NT2/D1 (cell line): ENCODE results near the gene PMVK.
"Not testable (repeated sequence)": the region's sequence is repeated elsewhere in the genome, so short reads cannot be mapped to it uniquely, and the experiment has no call there.

Experiments used
- DNase-seq: peaks from one replicate; pipeline ENCODE4 v3.0.0-alpha.2; 2011; ENCODE audit warnings: low read depth, low spot score
- H3K27me3 ChIP-seq: 2 replicates; pipeline ENCODE4 v1.6.0; 2011; ENCODE audit warnings: mild to moderate bottlenecking; ENCODE audit not compliant: insufficient read length, insufficient read depth
- H3K36me3 ChIP-seq: 2 replicates; pipeline ENCODE4 v1.6.1; 2011; ENCODE audit warnings: mild to moderate bottlenecking, low read length, mixed read lengths; ENCODE audit not compliant: insufficient read depth, insufficient read length
- H3K4me1 ChIP-seq: 2 replicates; pipeline ENCODE4 v1.5.1; 2011; ENCODE audit not compliant: insufficient read depth, insufficient read length
- H3K4me3 ChIP-seq: 2 replicates; pipeline ENCODE4 v1.5.1; 2011; ENCODE audit warnings: low read depth; ENCODE audit not compliant: insufficient read length
- H3K9ac ChIP-seq: 2 replicates; pipeline ENCODE4 v1.6.0; 2011; ENCODE audit warnings: low read depth; ENCODE audit not compliant: insufficient read length
- H3K9me3 ChIP-seq: 2 replicates; pipeline ENCODE4 v1.5.1; 2011; ENCODE audit warnings: mild to moderate bottlenecking, low read length; ENCODE audit not compliant: insufficient read depth
- SUZ12 ChIP-seq: IDR thresholded peaks from 2 replicates; pipeline ENCODE4 v1.6.1; 2011; ENCODE audit not compliant: insufficient read length, insufficient read depth; ENCODE audit errors: extremely low read depth
- YY1 ChIP-seq: IDR thresholded peaks from 2 replicates; pipeline ENCODE4 v1.6.1; 2011; ENCODE audit not compliant: insufficient read length, insufficient read depth
- ZNF274 ChIP-seq: IDR thresholded peaks from 2 replicates; pipeline ENCODE4 v1.6.1; 2011; ENCODE audit warnings: mild to moderate bottlenecking, low read depth, low read length

PMVK gene

GRCh38 chr1:154936555-154937084, at the start of gene PMVK:
Gene PMVK, minus strand, starts transcription at chr1:154936719. Its CDS starts 34 bp downstream, at chr1:154936685.
- peaks cover 5% of the 10 kb centered on the region for H3K36me3 ChIP-seq
- peaks cover 13% of the 10 kb centered on the region for H3K4me1 ChIP-seq
- H3K9ac ChIP-seq, result peak within 1 kb of the TSS; percentile 89
- peak; percentile 98 for DNase-seq
- TF ChIP-seq ZNF274 (no peak), YY1 (no peak), SUZ12 (no peak)
- H3K9me3 ChIP-seq, result no peaks in the 10 kb centered on the region
- peak within 1 kb of the TSS; percentile 70 for H3K4me3 ChIP-seq
- no peaks in the 10 kb centered on the region for H3K27me3 ChIP-seq

DNA sequence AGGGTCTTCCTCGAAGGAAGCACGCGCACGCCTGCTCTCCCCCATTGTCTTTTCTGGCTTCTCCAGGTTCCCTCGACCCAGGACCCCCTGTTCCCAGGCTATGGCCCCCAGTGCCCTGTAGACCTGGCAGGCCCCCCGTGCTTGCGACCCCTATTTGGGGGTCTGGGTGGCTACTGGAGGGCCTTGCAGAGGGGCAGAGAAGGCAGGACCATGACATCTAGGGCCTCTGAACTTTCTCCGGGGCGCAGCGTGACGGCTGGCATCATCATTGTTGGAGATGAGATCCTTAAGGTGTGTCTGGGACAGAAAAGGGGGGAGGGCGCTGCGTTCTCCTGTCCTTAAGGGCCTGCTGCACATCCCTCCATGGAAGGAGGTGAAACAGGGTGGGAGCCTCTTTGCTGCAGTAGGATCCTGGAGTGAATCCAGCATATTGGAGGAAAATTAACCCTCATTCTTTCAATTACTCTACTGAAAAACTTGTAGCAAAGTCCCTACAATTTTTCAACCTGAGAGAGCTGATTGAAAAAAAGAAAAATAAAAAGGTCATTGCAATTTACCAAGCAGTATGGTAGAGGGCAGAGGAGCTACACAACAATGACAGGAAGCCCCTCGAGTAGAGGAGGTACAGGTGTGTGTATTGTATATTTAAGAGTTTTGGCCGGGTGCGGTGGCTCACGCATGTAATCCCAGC, 47.4 kb upstream of the PMVK start:
- H3K36me3 ChIP-seq, result peaks cover 60% of the 10 kb centered on the region
- peaks cover 9% of the 10 kb centered on the region for H3K4me1 ChIP-seq
- DNase-seq, result no peak
- peak overlapping the region; percentile 93 for H3K4me3 ChIP-seq
- TF ChIP-seq YY1 (no peak), ZNF274 (no peak), SUZ12 (no peak)
- no peaks in the 10 kb centered on the region for H3K27me3 ChIP-seq
- peak overlapping the region; percentile 98 for H3K9ac ChIP-seq
- no peaks in the 10 kb centered on the region for H3K9me3 ChIP-seq

DNA sequence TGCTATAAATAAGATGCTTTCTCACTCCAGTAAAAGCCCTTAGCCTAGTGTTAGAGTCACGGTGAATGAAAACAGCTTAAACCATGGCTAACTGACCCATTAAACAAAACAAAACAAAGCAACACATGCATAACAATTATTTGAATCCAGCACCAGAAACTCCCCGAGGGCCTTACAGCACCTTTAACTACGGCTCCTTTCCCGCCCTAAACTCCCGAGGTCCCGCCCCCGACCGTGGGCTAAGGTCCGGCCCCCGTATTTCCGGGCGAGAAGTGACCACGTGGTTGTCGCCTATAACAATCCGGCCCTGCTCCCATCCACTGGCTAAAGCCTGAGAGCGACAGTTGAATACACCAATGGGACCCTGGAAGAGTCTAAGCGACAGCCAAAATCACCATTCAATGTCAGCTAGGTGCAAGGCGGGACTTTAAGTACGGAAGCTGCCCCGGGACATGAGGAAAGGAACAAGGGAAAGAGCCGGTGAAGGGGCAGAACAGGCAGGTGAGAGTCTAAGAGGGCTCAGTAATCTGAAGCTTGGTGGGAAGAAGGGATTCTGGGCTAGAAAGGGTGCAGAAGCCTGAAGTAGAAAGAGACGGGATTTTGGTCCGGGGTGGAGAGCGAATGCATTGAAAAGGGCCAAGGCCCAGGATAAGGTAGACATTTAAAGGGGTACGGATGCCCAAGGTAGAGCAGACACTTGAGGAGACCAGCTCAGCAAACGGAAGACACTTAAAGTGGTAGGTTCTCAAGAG, 46.6 kb upstream of the PMVK start, which contains the start of gene FLAD1:
Gene FLAD1, plus strand, starts transcription at position 448 of the 752 bp plus-strand sequence. CDS start 351 bp downstream, outside the sequence.
- peak; percentile 100 for DNase-seq
- Histone ChIP-seq H3K27me3 (no peaks in the 10 kb centered on the region), H3K36me3 (peaks cover 57% of the 10 kb centered on the region), H3K9me3 (no peaks in the 10 kb centered on the region), H3K9ac (peak within 1 kb of the TSS; percentile 98), H3K4me3 (peak within 1 kb of the TSS; percentile 93), H3K4me1 (peaks cover 3% of the 10 kb centered on the region)
- TF ChIP-seq ZNF274 (no peak), YY1 (no peak), SUZ12 (no peak)

DNA sequence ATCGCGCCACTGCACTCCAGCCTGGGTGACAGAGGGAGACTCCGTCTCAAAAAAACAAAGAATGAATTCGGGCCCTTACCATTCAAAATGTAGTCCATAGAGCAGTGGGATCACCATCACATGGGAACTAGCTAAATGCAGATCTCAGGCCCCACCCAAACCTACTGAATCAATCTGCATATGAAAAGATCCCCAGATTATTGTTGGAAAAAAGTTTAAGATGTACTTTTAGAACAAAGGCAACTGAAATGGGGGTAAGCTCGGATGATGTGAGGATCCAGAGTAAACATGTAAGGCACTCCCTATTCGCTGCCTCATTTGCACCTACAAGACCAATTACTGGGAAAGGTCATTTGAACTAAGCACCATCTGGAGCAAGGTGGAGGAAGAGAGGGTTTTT, 45.8 kb upstream of the PMVK start:
- DNase-seq, result no peak
- TF ChIP-seq YY1, result no peak
- TF ChIP-seq ZNF274, result no peak
- TF ChIP-seq SUZ12, result no peak
- no peaks in the 10 kb centered on the region for H3K27me3 ChIP-seq
- H3K4me3 ChIP-seq, result peak overlapping the region; percentile 53
- peak overlapping the region; percentile 72 for H3K9ac ChIP-seq
- H3K9me3 ChIP-seq, result no peaks in the 10 kb centered on the region
- H3K36me3 ChIP-seq, result peaks cover 57% of the 10 kb centered on the region
- no peaks in the 10 kb centered on the region for H3K4me1 ChIP-seq

DNA sequence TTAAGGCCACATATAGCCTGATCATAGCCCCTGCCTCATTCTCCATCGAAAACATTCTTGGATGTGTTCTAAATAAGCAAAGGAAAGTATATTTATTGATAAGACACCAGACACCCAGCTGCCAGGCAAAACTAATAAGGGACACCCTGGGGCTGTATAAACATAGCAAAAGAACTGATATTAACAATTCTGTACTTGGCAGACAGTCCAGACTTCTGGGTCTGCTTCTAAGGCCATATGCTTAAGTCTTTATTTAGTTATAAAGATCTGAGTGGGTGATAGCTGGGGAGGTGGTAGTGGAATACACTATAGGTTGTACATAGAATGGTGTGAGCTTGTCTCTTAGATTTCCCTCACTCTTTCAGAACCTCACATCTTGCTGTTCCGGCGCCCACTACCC, 41.8 kb upstream of the PMVK start:
- TF ChIP-seq ZNF274, result no peak
- TF ChIP-seq SUZ12, result no peak
- no peak for TF ChIP-seq YY1
- no peak overlapping the region for H3K9ac ChIP-seq
- no peaks in the 10 kb centered on the region for H3K9me3 ChIP-seq
- no peaks in the 10 kb centered on the region for H3K27me3 ChIP-seq
- no peak overlapping the region for H3K4me3 ChIP-seq
- peaks cover 47% of the 10 kb centered on the region for H3K36me3 ChIP-seq
- DNase-seq, result no peak
- H3K4me1 ChIP-seq, result peaks cover 3% of the 10 kb centered on the region

- not testable (repeated sequence) for H3K4me3 ChIP-seq, H3K9me3 ChIP-seq, H3K4me1 ChIP-seq, H3K27me3 ChIP-seq, H3K9ac ChIP-seq, DNase-seq
- peaks cover 47% of the 10 kb centered on the region for H3K36me3 ChIP-seq
Measured at GRCh38 chr1:154977762-154978161, 41.2 kb upstream of the PMVK start.

DNA sequence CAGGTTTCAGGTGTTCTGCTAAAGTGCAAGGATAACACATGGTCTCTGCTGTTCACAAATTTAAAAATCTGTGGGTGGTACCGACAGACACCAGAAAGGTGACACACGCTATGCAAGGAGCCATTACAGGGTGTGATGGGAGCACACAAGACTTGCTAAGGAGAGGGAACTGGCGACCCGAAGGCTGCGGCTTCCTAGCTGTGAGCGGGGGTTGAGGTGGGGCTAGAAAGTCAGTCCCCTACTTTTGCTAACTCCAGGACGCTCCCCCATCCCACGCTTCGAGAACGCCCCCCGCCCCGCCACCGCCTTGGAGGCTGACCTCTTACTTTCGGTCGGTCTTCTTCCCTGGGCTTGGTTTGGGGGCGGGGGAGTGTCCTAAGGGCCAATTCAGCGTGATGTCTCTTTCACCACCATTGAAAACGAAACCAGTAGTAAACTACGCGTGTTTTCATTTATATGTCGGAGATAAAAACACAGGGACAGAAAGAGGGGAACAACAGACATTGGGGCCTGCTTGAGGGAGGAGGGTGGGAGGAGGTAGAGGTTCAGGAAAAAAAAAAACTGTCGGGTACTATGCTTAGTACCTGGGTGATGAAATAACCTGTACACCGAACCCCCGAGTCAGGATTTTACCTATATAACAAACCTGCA, 39.0 kb upstream of the PMVK start:
- Histone ChIP-seq H3K4me1 (peaks cover 10% of the 10 kb centered on the region), H3K9me3 (no peaks in the 10 kb centered on the region), H3K27me3 (no peaks in the 10 kb centered on the region), H3K4me3 (peak overlapping the region; percentile 66), H3K36me3 (peaks cover 38% of the 10 kb centered on the region), H3K9ac (peak overlapping the region; percentile 86)
- DNase-seq, result no peak
- TF ChIP-seq ZNF274 (no peak), SUZ12 (no peak), YY1 (no peak)
